Stromal cell of bone marrow (primary cell): Measurements from ENCODE around the gene GPR162.

Experiments
- DNase-seq: peaks from one replicate; pipeline ENCODE4 v3.0.0-alpha.2; 2012; ENCODE audit warnings: low read depth

The GPR162 gene

GRCh38 chr12:6788972-6789924 is 32.4 kb upstream of the GPR162 start, which contains the start of gene CD4:
Gene CD4, plus strand, starts transcription at chr12:6789528. Its CDS starts 10,611 bp downstream, at chr12:6800139.
- DNase-seq = no peak

- no peak for DNase-seq
These were observed 31.0 kb upstream of the GPR162 start for GRCh38 chr12:6790496-6791150.

DNA sequence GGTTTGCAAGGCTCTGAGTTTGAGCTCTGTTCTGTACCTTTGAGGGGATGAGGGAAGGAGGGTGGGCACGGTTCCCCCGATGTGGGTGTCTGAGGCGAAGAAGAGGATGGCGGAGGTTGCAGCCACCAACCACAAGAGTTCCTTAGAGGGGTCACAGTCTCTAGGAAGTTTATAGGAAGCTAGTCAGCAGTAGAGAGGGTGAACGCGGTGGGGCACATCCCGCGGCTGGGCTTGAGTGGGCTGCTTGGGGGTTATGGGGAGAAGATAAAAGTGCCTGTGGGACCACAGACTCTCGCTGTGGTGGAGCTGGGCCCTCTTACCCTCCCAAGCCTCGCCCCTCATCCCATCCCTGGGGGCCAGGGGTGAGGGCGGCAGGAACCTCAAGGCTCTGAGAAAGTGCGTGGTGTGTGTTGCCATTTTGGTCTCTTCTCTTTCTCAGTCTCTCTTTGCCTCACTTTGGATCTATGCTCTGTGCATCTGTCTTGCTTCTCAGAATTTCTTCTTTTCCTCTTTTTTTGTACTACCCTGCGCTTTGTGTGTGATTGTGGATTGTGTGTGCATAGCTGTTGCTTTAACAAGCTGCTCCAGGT is 29.6 kb upstream of the GPR162 start:
- DNase-seq = no peak

DNA sequence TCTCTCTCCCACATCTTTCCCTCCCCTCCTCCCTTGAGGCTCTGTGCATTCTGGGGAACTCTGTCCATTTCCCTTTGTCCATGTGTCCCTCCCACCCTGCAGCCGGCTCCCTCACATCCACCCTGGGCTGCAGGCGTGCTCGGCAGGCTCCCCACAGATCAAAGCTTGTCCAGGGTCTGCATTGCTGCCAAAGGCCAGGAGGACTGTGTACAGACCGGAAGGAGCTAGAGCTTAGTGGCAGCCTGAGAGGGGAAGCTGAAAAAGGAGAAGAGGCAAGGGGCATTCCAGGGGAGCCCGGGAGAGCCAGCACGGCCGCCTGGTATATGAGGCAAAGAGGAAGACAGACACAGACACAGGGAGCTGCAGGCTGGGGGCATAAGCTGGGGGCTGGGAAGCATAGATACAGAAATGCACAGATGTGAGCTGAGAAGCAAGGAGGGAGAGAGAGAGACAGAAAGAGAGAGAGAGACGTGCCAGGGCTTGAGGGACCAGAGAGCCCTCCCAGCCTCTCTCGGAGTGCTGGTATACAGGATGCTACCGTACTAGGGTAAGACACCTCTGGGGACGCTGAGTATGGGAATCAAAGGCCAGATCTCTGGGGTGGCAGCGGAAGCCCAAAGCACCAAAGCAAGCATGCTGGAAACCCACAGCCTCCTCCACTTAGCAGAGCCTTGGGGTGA is 29.0 kb upstream of the GPR162 start:
- no peak for DNase-seq

GRCh38 chr12:6795088-6795487 is 26.5 kb upstream of the GPR162 start:
- no peak for DNase-seq

DNA sequence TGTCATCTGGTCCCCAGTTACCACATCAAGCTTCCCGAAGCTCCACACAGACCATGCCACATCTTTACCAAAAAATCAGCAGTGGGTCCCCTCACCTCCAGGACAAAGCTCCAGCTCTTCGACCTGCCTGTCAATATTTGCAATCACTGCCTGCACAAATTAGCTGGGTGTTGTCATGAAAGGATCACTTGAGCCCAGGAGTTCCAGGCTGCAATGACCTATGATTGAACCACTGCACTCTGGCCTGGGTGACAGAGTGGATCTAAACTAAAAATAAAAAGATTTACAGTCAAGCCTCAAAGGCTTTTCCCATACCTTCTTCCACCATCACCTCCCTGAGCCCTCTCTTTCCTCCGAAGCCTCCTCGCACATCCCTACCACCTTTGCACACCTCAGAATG is 25.0 kb upstream of the GPR162 start:
- DNase-seq = no peak

GRCh38 chr12:6799147-6799546 is 22.5 kb upstream of the GPR162 start:
- DNase-seq = no peak

DNA sequence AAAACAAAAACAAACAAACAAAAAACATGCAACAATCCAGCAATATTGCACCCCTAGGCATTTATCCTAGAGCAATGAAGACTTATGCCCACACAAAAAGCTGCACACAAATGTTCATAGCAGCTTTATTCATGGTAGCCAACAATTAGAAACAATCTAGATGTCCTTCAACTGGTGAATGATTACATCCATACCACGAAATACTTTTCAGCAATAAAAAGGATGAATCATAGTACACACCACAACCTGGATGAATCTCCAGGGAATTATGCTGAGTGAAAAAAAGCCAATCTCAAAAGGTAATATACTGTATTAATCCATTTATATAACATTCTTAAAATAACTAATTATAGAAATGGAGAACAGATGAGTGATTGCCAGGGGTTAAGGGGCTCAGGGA is 14.5 kb upstream of the GPR162 start:
- DNase-seq = no peak

DNA sequence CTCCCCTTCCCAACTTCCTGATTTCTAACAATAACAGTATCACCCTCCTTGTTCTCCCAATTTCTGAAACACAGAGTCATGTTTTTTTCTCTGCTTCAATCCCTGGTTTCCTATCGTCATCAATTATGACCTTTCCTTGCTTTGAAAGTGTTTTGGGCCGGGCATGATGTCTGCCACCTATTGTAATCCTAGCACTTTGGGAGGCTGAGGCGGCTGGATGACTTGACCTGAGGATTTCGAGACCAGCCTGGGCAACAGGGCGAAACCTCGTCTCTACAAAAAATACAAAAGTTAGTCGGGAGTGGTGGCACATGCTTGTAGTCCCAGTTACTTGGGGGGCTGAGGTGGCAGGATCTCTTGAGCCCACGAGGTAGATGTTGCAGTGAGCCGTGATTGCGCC is 12.6 kb upstream of the GPR162 start:
- DNase-seq = no peak

- no peak for DNase-seq
These were observed 10.9 kb upstream of the GPR162 start for GRCh38 chr12:6810758-6811157.

DNA sequence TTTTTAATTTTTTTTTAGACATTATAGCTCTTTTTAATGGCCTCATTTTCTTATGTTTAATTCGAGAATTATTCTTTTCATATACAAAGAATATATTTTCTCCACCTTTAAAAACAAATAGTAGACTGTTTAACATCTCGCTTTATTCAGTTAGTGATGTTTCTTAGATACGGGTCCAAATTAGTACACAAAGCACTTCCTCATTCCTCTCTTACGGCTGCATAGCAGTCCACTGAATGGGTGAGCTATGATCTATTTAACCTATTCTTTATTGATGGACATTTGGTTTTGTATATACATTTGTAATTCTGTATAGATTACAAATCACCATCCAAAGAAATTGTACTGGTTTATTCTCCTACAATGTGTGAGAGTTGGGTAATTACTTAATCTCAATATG is 8.3 kb upstream of the GPR162 start:
- DNase-seq = no peak

DNA sequence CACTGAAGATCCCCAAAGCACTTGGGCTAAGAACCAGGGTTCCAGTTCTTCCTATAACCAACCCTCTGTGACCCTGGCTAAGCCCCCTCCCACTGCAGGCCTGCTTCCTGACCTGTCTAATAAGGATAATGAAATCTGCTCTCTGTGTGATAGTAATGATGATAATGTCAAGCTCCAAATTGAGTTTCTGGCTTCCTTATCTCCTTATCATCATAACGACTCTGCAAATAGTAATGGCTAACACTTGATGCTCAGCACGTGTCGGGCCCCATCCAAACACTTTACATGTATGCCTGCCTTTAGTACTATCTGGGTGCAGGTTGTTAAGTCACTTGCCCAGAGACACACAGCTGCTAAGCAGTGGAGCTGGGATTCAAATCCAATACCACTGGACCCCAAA is 5.0 kb upstream of the GPR162 start:
- no peak for DNase-seq

DNA sequence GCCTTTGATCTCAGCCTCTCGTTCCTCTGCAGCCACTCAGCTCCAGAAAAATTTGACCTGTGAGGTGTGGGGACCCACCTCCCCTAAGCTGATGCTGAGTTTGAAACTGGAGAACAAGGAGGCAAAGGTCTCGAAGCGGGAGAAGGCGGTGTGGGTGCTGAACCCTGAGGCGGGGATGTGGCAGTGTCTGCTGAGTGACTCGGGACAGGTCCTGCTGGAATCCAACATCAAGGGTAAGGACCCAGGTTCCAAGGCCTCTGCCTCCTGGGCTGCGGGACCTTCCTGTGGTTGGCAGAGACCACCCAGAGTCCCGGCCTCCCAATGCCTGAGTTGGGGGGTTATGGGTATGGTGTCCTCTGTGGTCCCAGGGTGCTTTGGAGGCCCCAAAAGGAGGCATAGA is 4.5 kb upstream of the GPR162 start:
- no peak for DNase-seq

DNA sequence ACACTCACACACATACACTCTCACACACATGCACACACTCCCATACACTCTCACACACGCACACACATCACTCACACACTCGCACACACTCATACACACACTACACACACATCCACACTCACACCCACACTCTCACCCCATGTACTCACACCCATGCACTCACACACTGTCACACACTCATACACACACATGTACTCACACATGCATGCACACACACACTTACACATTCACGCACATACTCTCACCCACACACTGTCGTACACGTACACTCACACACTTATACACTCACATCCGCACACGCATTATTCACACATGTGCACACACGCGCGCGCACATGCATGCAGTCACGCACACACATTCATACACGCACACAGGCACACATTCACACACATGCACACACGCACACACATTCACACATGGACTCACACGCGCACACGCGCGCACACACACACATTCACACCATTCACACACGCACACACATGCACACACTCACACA is 3.9 kb upstream of the GPR162 start:
- no peak for DNase-seq

DNA sequence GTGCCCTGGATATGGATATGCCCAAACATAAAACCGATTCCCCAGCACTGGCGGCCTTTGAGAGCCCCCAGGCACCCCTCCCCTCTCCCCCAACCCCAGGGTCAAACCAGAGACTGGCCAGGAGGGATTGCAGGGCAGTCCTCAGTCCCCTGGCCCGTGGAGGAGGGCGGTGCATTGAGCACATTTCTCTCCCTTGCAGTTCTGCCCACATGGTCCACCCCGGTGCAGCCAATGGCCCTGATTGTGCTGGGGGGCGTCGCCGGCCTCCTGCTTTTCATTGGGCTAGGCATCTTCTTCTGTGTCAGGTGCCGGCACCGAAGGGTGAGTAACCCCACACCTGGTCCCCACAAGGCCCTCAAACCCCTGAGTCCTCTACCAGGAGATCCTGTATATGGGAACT is 3.4 kb upstream of the GPR162 start:
- no peak for DNase-seq

- no peak for DNase-seq
These were observed 3.0 kb upstream of the GPR162 start for GRCh38 chr12:6818645-6819044.

- no peak for DNase-seq
These were observed 2.3 kb upstream of the GPR162 start for GRCh38 chr12:6819106-6820030.

GRCh38 chr12:6820166-6820565 is 1.5 kb upstream of the GPR162 start:
- DNase-seq = no peak

- no peak for DNase-seq
These were observed 960 bp downstream of the GPR162 start for GRCh38 chr12:6822426-6823135.
